NCI-H128 (cell line): ENCODE results near the gene TBC1D12.

Experiments used
- DNase-seq: peaks from one replicate; lab custom pipeline; 2025; ENCODE audit not compliant: unreplicated experiment; lab: John Stamatoyannopoulos, UW

Gene TBC1D12

GRCh38 chr10:94405406-94405805 is 3.1 kb downstream of the TBC1D12 start:
- DNase-seq, result no peak

GRCh38 chr10:94407668-94408067 is 5.3 kb downstream of the TBC1D12 start:
- DNase-seq, result no peak

DNA sequence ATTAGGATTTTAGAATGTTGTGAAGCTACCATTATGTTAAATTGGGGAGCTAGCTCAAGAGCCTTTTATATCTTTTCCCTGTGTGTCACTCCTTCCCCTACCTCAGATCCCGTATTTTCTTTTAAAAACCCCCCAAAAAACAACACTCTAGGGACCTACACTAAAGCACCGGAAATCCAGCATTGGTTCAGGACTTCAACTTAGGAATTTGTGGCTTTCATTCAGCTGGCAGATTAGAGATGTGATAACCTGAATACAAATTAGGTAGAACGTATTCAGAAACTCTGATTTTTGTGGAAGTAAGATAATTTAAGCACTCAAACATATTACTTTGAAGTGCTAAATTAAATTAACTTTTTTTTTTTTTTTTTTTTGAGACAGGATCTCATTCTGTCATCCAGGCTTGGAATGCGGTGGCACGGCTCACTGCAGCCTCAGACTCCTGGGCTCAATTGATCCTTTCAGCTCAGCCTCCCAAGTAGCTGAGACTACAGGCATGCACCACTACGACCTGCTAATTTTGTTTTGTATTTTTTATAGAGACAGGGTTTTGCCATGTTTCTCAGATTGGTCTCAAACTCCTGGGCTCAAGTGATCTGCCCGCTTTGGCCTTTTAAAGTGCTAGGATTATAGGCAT is 6.8 kb downstream of the TBC1D12 start:
- DNase-seq, result no peak

GRCh38 chr10:94411304-94411703 is 9.0 kb downstream of the TBC1D12 start:
- DNase-seq, result no peak

DNA sequence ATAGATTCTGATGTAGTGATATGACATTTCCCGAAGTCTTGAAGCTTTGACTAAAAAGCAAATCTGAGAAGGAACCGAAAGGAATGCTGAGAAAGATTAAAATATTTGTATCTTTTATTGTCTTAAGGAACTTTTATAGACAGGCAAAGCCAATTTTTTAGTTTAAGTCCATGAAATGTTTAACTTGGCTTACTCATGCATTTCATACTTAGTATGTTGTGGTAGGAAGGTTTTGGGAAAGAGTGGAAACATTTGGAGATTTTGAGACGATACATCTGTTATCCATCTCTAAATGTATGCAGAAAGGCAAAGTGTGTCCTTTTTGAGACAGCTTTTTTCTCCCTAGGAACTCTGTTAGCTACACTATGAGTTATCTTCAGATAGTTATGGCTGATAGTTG is 10.1 kb downstream of the TBC1D12 start:
- no peak for DNase-seq

- DNase-seq, result no peak
These were observed 11.0 kb downstream of the TBC1D12 start for GRCh38 chr10:94413361-94413760.

GRCh38 chr10:94416896-94417295 is 14.6 kb downstream of the TBC1D12 start:
- no peak for DNase-seq

- DNase-seq, result no peak
These were observed 15.0 kb downstream of the TBC1D12 start for GRCh38 chr10:94417321-94417720.

DNA sequence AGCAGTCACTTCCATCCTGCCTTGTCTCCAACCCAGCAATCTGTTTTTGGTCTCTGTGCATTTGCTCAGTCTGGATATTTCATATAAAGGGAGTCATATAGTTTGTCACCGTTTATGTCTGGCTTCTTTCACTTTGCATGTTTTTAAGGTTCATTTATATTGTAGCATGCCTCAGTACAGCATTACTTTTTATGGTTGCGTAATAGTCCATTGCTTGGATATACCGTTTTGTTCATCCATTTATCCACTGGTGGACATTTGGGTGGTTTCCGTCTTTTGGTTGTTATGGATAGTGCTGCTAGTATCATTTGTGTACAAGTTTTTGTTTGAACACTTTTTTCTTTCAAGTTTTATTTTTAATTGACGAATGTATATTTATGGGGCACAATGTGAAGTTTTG is 18.2 kb downstream of the TBC1D12 start:
- DNase-seq, result no peak

DNA sequence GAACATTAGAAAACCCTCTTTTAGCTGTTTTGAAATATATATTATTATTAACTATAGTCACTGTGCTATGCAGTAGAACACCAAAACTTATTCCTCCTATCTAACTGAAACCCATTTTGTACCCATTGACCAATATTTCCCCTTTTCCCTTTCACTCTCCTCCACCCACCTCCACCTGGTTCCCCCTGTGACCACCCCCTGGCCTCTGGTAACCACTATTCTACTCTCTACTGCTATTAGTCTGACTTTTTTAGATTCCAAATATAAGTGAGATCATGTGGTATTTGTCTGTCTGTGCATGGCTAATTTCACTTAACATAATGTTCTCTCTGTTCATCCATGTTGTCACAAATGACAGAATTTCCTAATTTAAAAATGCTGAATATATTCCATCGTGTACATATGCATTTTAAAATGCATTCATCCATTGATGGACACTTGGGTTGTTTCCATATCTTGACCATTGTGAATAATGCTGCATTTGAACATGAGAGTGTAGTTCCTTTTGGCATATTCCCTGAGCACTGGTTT is 18.7 kb downstream of the TBC1D12 start:
- no peak for DNase-seq

- no peak for DNase-seq
These were observed 21.3 kb downstream of the TBC1D12 start for GRCh38 chr10:94423627-94424026.

DNA sequence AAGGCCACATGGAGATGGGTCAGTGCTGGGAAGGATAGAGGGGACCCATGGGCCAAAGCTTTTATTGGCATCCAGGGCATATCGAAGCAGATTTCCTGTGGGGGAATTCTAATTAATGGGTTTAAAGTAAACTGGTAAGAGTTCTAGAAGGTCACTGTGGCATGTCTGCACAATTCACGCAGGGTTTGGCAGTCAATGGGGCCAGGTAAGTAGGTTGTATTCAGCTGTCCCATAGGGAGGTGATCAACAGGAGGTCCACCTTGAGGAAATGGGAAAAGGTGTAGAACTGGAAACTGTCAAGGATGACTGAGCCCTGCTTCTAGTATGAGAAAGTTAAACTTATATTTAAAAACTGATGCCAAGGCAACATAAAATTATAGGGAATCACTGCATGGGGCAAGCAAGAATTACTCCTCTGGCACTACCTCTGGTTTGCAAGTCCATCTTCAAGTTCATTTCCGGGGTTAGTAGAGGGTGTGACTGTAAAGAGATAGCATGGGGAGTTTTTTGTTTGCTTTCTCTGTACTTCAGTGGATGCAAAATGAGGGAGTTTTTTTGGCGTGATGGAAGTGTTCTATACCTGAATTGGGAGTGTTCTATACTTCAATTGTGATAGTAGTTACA is 22.5 kb downstream of the TBC1D12 start:
- DNase-seq, result no peak

- no peak for DNase-seq
These were observed 23.6 kb downstream of the TBC1D12 start for GRCh38 chr10:94425942-94426341.

- DNase-seq, result no peak
These were observed 24.8 kb downstream of the TBC1D12 start for GRCh38 chr10:94427166-94427565.

- no peak for DNase-seq
These were observed 26.7 kb downstream of the TBC1D12 start for GRCh38 chr10:94428766-94429707.

DNA sequence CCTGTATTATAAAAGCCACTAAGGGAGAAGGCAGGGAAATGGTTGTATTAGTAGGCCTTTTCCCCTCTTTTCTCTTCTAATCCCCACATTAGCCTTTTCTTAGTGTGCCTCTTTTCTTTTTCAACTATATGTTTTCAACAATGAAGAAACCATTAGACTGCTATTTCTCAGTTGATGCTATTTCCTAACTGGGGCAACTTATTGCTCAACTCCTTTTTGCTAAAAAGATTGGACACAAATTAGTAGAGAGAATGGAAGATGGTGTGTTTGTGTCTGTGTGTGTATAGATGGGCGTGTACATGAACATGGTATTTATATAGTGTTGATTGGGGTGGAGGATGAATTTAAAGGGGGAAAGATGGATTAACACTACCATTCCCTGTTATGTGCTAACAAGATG is 28.4 kb downstream of the TBC1D12 start:
- DNase-seq, result no peak

- DNase-seq, result no peak
These were observed 30.1 kb downstream of the TBC1D12 start for GRCh38 chr10:94432443-94432842.

DNA sequence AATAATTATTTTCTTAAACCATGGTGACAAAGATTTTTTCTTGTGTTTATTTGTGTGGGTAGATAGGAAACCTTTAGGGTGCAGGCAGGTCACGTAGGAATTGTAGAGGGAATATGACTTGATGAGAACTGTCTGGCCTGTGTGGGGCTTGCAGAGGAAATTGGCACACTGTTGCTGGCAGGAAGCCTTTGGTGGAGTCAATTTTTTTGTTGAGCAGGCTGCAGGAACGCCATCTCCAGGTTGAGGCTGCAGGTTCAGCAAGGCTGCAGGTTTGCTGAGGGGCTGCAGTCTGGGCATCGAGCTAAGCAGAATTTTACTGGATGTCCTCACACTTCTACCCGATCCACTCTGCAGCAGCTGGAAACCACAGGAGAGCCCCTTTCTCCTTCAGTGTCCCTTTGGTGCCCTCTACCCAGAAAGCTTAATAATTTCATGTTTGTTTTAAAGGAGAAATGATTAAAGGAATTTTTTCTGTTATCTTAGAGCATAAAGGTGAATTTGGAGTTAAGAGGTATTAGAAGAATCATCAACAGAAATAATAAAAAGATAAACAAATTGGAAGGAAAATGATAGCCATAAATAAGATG is 37.0 kb downstream of the TBC1D12 start:
- DNase-seq, result no peak

- DNase-seq, result no peak
These were observed 37.8 kb downstream of the TBC1D12 start for GRCh38 chr10:94440096-94440495.

DNA sequence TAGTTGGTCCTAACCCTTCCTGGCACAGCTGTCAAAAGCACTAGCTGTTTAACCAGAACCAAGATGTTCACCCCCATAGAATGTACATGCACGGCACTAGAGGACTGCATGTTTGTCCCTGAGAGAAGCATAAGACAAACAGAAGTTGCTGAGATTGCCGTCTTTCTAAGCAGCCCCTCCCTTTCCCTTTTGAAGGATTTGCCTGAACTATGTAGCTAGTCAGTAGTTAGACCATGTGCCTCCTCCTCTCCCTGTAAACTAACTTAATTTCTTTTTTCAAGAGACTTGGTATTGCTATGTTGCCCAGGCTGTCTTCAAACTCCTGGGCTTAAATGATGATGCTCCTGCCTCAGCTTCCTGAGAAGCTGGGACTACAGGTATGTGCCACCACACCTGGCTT is 40.7 kb downstream of the TBC1D12 start:
- no peak for DNase-seq

GRCh38 chr10:94443549-94443948 is 41.2 kb downstream of the TBC1D12 start:
- no peak for DNase-seq
